ENCODE measurements around the gene TBCA.

TBCA gene

GRCh38 chr5:77741608-77742007, 34.5 kb downstream of the TBCA start:
- peaks cover 13% of the 10 kb centered on the region for H3K4me1 ChIP-seq (ENCODE audit: insufficient read depth, low read length)
- H3K4me3 ChIP-seq (ENCODE audit: low read depth in 1 of 2, low read length in 2 of 2) = no peak overlapping the region
- no peaks in the 10 kb centered on the region for H3K9me3 ChIP-seq (ENCODE audit: low read length)
- H3K27me3 ChIP-seq (ENCODE audit: control insufficient read depth in 1 of 2, insufficient read depth in 2 of 2, low read length in 2 of 2) = no peaks in the 10 kb centered on the region
- no peaks in the 10 kb centered on the region for H3K36me3 ChIP-seq (ENCODE audit: insufficient read depth, low read length)
- no peak overlapping the region for H3K27ac ChIP-seq (ENCODE audit: low read depth, low read length)
- H3K9ac ChIP-seq (ENCODE audit: low read length) = no peak overlapping the region

GRCh38 chr5:77734885-77735284, 41.3 kb downstream of the TBCA start:
- Histone ChIP-seq H3K4me3 (ENCODE audit: low read depth in 1 of 2, low read length in 2 of 2) (no peak overlapping the region), H3K9ac (ENCODE audit: low read length) (no peak overlapping the region), H3K9me3 (ENCODE audit: low read length) (no peaks in the 10 kb centered on the region), H3K27me3 (ENCODE audit: control insufficient read depth in 1 of 2, insufficient read depth in 2 of 2, low read length in 2 of 2) (no peaks in the 10 kb centered on the region), H3K27ac (ENCODE audit: low read depth, low read length) (no peak overlapping the region), H3K4me1 (ENCODE audit: insufficient read depth, low read length) (peaks cover 5% of the 10 kb centered on the region), H3K36me3 (ENCODE audit: insufficient read depth, low read length) (no peaks in the 10 kb centered on the region)

- peaks cover 4% of the 10 kb centered on the region for H3K4me1 ChIP-seq (ENCODE audit: insufficient read depth, low read length)
- H3K4me3 ChIP-seq (ENCODE audit: low read depth in 1 of 2, low read length in 2 of 2) = no peak overlapping the region
- H3K27me3 ChIP-seq (ENCODE audit: control insufficient read depth in 1 of 2, insufficient read depth in 2 of 2, low read length in 2 of 2) = no peaks in the 10 kb centered on the region
- H3K36me3 ChIP-seq (ENCODE audit: insufficient read depth, low read length) = no peaks in the 10 kb centered on the region
- H3K9ac ChIP-seq (ENCODE audit: low read length) = no peak overlapping the region
- no peaks in the 10 kb centered on the region for H3K9me3 ChIP-seq (ENCODE audit: low read length)
- H3K27ac ChIP-seq (ENCODE audit: low read depth, low read length) = no peak overlapping the region
Measured at GRCh38 chr5:77733130-77733529, 43.0 kb downstream of the TBCA start.

GRCh38 chr5:77727190-77727589, 48.9 kb downstream of the TBCA start:
- Histone ChIP-seq H3K9ac (ENCODE audit: low read length) (no peak overlapping the region), H3K4me1 (ENCODE audit: insufficient read depth, low read length) (peaks cover 3% of the 10 kb centered on the region), H3K9me3 (ENCODE audit: low read length) (no peaks in the 10 kb centered on the region), H3K36me3 (ENCODE audit: insufficient read depth, low read length) (no peaks in the 10 kb centered on the region), H3K27me3 (ENCODE audit: control insufficient read depth in 1 of 2, insufficient read depth in 2 of 2, low read length in 2 of 2) (no peaks in the 10 kb centered on the region), H3K27ac (ENCODE audit: low read depth, low read length) (no peak overlapping the region), H3K4me3 (ENCODE audit: low read depth in 1 of 2, low read length in 2 of 2) (no peak overlapping the region)

- Histone ChIP-seq H3K4me3 (ENCODE audit: low read depth in 1 of 2, low read length in 2 of 2) (no peak overlapping the region), H3K9me3 (ENCODE audit: low read length) (no peaks in the 10 kb centered on the region)
Measured at GRCh38 chr5:77725616-77726015, 50.5 kb downstream of the TBCA start.

GRCh38 chr5:77724934-77725333, 51.2 kb downstream of the TBCA start:
- Histone ChIP-seq H3K9me3 (ENCODE audit: low read length) (no peaks in the 10 kb centered on the region), H3K36me3 (ENCODE audit: insufficient read depth, low read length) (no peaks in the 10 kb centered on the region), H3K4me1 (ENCODE audit: insufficient read depth, low read length) (peaks cover 5% of the 10 kb centered on the region), H3K27ac (ENCODE audit: low read depth, low read length) (no peak overlapping the region), H3K27me3 (ENCODE audit: control insufficient read depth in 1 of 2, insufficient read depth in 2 of 2, low read length in 2 of 2) (no peaks in the 10 kb centered on the region), H3K9ac (ENCODE audit: low read length) (no peak overlapping the region), H3K4me3 (ENCODE audit: low read depth in 1 of 2, low read length in 2 of 2) (no peak overlapping the region)

More at GRCh38 chr5:77725616-77726015, 50.5 kb downstream of the TBCA start:
- Histone ChIP-seq H3K9ac (ENCODE audit: low read length) (no peak overlapping the region), H3K27ac (ENCODE audit: low read depth, low read length) (no peak overlapping the region), H3K27me3 (ENCODE audit: control insufficient read depth in 1 of 2, insufficient read depth in 2 of 2, low read length in 2 of 2) (no peaks in the 10 kb centered on the region), H3K36me3 (ENCODE audit: insufficient read depth, low read length) (no peaks in the 10 kb centered on the region), H3K4me1 (ENCODE audit: insufficient read depth, low read length) (peaks cover 3% of the 10 kb centered on the region)

GRCh38 chr5:77719666-77720363, 56.3 kb downstream of the TBCA start:
- Histone ChIP-seq H3K27ac (ENCODE audit: low read depth, low read length) (no peak overlapping the region), H3K27me3 (ENCODE audit: control insufficient read depth in 1 of 2, insufficient read depth in 2 of 2, low read length in 2 of 2) (no peaks in the 10 kb centered on the region), H3K9me3 (ENCODE audit: low read length) (no peaks in the 10 kb centered on the region), H3K4me3 (ENCODE audit: low read depth in 1 of 2, low read length in 2 of 2) (no peak overlapping the region), H3K9ac (ENCODE audit: low read length) (no peak overlapping the region), H3K36me3 (ENCODE audit: insufficient read depth, low read length) (no peaks in the 10 kb centered on the region), H3K4me1 (ENCODE audit: insufficient read depth, low read length) (peaks cover 7% of the 10 kb centered on the region)

GRCh38 chr5:77718934-77719610, 57.1 kb downstream of the TBCA start:
- Histone ChIP-seq H3K9me3 (ENCODE audit: low read length) (no peaks in the 10 kb centered on the region), H3K36me3 (ENCODE audit: insufficient read depth, low read length) (no peaks in the 10 kb centered on the region), H3K9ac (ENCODE audit: low read length) (no peak overlapping the region), H3K4me3 (ENCODE audit: low read depth in 1 of 2, low read length in 2 of 2) (no peak overlapping the region), H3K4me1 (ENCODE audit: insufficient read depth, low read length) (peaks cover 7% of the 10 kb centered on the region), H3K27me3 (ENCODE audit: control insufficient read depth in 1 of 2, insufficient read depth in 2 of 2, low read length in 2 of 2) (no peaks in the 10 kb centered on the region), H3K27ac (ENCODE audit: low read depth, low read length) (no peak overlapping the region)

GRCh38 chr5:77709993-77710685, 66.0 kb downstream of the TBCA start:
- Histone ChIP-seq H3K36me3 (ENCODE audit: insufficient read depth, low read length) (peaks cover 20% of the 10 kb centered on the region), H3K4me3 (ENCODE audit: low read depth in 1 of 2, low read length in 2 of 2) (no peak overlapping the region), H3K27ac (ENCODE audit: low read depth, low read length) (no peak overlapping the region), H3K9ac (ENCODE audit: low read length) (no peak overlapping the region), H3K27me3 (ENCODE audit: control insufficient read depth in 1 of 2, insufficient read depth in 2 of 2, low read length in 2 of 2) (no peaks in the 10 kb centered on the region), H3K9me3 (ENCODE audit: low read length) (no peaks in the 10 kb centered on the region), H3K4me1 (ENCODE audit: insufficient read depth, low read length) (peaks cover 5% of the 10 kb centered on the region)

GRCh38 chr5:77709340-77709739, 66.8 kb downstream of the TBCA start:
- H3K27ac ChIP-seq (ENCODE audit: low read depth, low read length) = no peak overlapping the region
- peaks cover 5% of the 10 kb centered on the region for H3K4me1 ChIP-seq (ENCODE audit: insufficient read depth, low read length)
- no peaks in the 10 kb centered on the region for H3K9me3 ChIP-seq (ENCODE audit: low read length)
- H3K27me3 ChIP-seq (ENCODE audit: control insufficient read depth in 1 of 2, insufficient read depth in 2 of 2, low read length in 2 of 2) = no peaks in the 10 kb centered on the region
- H3K36me3 ChIP-seq (ENCODE audit: insufficient read depth, low read length) = peaks cover 28% of the 10 kb centered on the region
- no peak overlapping the region for H3K9ac ChIP-seq (ENCODE audit: low read length)
- no peak overlapping the region for H3K4me3 ChIP-seq (ENCODE audit: low read depth in 1 of 2, low read length in 2 of 2)

GRCh38 chr5:77707791-77708190, 68.3 kb downstream of the TBCA start:
- H3K9ac ChIP-seq (ENCODE audit: low read length) = no peak overlapping the region
- H3K27me3 ChIP-seq (ENCODE audit: control insufficient read depth in 1 of 2, insufficient read depth in 2 of 2, low read length in 2 of 2) = no peaks in the 10 kb centered on the region
- H3K36me3 ChIP-seq (ENCODE audit: insufficient read depth, low read length) = peaks cover 40% of the 10 kb centered on the region
- no peaks in the 10 kb centered on the region for H3K9me3 ChIP-seq (ENCODE audit: low read length)
- H3K4me1 ChIP-seq (ENCODE audit: insufficient read depth, low read length) = peaks cover 5% of the 10 kb centered on the region
- H3K27ac ChIP-seq (ENCODE audit: low read depth, low read length) = no peak overlapping the region
- no peak overlapping the region for H3K4me3 ChIP-seq (ENCODE audit: low read depth in 1 of 2, low read length in 2 of 2)

Data from muscle layer of colon (tissue), 2 donors.